GM18526 (cell line): ENCODE measurements around the gene DCTN2.

Source experiments
- POLR2A ChIP-seq: IDR thresholded peaks from 3 replicates; pipeline ENCODE4 v1.6.1; 2011; ENCODE audit not compliant: insufficient read length; ENCODE audit errors: extremely low read depth

The DCTN2 gene

DNA sequence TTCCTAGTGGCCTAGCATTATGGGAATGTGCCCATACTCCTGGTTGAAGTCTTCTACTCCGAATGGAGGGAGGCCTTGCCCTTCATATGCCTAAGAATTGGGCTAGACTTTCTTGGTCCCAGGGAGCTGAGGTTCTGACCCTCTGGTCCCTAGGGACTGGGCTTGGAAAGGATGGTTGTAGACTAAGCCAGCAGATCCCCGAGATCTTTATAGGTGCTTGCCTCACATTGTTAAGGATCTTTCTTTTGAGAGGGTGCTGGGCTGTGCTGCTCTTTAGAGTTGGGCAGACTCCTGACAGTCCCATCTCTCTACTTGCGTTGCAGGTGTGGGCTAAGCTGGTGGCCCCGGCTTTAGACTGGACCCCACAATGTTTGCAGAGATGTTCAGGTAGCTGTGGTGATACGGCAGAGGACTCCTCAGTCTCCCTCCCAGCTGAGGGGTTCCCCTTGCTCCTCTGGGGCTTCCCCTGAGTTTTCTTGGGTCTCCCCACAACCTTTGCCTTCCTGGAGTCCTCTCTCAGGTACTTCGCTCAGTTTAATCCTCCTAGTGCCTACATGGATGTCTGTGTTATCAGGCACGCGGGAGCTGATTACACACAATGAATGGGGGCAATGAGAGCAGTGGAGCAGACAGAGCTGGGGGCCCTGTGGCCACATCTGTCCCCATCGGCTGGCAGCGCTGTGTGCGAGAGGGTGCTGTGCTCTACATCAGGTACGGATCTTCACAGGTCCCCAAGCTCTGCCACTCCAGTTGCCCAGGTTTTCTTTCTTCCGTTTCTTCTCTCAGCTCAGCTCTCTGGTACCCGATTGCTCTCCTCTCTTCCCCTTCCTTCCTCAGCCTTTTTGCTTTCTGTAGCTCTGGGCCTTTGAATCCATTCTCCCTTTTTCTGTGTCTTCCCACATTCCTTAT is 23.0 kb downstream of the DCTN2 start:
- TF ChIP-seq POLR2A, result no peak

DNA sequence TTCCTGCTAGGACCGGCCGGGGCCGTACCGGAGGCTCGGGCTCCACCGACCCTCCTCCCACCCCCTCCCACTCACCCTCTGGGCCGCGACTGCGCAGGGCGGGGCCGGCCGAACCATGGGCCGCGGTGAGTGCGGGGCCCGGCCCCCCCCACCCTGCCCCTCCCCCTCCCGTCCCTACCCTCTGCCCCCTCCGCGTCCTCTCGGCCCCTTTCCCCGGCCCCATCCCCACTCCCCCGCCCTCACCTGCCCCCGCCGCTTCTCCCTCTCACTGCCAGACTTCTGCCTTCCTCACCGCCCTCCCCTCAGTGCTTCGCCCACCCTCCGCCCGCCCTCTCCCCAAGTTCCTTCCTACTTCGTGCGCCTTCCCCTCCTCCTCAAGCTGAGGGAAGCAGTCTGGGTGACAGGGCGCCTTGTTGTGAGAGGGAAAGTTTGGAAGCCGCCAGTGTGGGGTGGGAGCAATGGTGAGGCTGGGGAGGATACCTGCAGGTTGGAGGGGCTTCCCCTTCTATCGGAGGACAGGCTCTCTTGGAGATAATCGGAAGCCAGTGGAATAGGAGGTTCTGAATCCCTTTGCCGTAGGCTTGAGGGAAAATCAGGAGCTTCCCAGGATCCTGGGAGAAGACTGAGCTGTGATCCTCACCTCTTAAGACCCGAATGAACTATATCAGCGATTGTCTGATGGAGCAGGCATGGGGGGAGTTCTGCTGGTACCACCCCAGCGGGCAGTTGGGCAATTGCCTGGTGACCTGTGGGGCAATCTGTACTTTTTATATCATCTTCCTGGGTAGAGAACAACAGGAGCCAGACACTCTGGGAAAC is 23.9 kb downstream of the DCTN2 start:
- peak; percentile 52 for TF ChIP-seq POLR2A

DNA sequence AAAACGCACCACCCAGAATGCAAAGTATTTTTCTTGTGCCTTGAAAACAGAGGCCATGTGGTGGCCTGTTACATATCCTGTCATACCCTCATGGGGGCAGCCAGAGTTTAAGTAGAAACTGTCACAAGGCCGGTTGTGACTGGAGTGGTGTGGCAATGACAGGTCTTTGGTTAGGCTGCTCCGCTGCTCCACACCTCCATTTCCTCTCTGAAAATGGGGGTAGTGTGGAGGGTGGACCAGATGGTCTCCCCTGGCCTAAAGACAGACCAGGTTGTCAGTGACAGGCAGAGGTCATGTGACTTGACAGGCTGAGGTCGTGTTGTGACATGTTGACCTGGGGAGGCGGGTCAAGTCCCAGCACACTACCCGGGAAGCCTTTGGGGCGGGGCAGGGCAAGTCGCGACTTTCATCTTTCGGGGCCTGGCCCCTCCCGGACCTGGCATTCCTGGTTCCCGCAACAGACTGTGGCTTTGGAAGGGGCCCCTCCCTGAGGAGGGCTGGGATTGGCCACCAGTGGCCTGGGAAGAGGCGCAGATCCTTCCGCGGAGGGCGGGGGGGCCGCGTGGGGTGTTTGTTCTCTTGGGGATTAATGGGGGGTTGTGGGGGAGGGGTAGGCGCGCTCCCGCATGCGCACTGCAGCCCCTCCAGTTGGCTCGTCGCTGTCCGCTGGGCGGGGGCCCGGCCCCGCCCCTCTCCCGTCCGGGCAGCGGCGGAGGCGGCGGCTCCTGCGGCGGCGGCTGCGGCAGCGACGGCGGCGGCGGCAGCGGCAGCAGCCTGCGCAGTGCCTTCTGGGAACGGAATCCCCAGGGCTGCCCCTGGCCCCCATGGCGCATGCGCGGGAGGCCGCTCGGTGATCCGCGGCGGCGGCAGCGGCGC is 24.7 kb downstream of the DCTN2 start, which contains the start of gene MBD6:
TSS of gene MBD6 (plus strand) at position 814 of the 876 bp plus-strand sequence. CDS start 1,480 bp downstream, outside the sequence.
- peak; percentile 51 for TF ChIP-seq POLR2A

DNA sequence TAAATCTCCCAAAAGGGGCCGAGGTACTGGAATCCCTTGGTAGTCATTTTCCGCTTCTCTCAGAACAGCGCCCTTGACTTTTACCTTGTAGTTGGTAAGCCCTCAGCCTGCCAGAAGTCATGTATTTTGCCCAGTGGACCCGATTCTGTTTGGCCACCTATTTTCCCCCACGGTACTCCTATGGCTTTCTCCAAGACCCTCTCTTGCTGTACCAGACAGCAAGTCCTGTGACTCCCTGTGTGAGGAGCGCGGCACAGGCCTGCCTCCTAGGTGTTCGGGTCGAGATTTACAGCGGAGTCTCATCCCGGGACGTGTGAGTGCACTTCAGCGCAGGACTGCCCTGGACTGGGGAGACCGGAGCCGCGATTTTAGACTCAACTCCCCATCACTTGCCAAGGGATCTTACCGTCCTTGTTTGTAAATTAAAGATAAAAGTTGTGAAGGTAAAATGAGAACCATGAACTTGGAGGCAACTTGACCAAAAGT is 25.4 kb downstream of the DCTN2 start:
- no peak for TF ChIP-seq POLR2A

DNA sequence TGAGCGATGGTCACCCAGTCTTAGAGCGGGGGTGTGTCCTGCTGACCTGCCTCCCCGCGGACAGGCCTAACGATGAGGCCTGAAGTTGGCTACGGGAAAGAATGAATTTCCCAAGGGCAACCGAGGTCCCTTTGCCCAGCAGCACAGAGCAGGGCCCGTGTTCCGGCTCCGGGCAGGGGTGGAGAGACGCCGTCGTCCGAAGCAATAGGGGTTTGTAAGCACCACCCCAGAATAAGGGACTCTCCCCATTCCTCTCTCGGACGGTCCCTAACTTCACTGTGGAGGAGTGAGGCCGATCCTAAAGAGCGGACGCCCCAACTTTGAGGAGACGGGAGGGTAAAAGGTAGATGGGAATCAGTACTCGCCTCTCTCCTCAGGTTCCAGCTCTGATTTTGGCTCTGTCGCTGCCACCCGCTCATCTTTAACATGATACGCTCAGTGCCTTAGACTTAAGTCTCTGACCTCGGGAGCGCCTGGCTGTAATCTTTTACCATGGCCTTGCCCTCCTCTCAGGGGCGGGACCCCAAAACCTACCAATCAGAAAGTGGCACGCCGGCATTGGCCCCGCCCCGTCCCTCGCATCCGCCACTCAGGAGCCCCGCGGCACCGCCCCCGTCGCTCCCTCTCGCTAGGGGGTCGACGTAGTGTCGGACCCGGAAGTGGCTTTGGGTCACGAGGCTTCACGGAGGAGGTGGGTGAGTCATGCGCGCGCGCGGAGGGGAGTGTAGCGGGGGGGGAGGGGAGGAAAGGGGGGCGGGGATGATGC is 26.8 kb downstream of the DCTN2 start, which contains the start of gene DDIT3:
TSS of gene DDIT3 (minus strand) at position 462 of the 766 bp plus-strand sequence. CDS start 3,108 bp downstream, outside the sequence.
- TF ChIP-seq POLR2A, result peak; percentile 99

DNA sequence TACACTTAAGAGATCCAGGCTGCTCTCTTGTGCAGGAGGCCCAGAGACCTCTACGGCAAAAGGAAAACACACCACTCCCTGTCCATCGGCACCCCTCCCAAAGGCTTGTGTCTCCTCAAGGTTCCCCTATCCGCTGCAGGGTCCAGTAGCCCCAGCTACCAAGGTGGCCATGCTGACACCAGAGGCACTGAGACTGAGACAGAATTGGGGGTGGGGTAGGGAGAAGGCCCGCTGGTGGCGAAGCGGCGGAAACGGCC is 27.3 kb downstream of the DCTN2 start:
- TF ChIP-seq POLR2A, result no peak

DNA sequence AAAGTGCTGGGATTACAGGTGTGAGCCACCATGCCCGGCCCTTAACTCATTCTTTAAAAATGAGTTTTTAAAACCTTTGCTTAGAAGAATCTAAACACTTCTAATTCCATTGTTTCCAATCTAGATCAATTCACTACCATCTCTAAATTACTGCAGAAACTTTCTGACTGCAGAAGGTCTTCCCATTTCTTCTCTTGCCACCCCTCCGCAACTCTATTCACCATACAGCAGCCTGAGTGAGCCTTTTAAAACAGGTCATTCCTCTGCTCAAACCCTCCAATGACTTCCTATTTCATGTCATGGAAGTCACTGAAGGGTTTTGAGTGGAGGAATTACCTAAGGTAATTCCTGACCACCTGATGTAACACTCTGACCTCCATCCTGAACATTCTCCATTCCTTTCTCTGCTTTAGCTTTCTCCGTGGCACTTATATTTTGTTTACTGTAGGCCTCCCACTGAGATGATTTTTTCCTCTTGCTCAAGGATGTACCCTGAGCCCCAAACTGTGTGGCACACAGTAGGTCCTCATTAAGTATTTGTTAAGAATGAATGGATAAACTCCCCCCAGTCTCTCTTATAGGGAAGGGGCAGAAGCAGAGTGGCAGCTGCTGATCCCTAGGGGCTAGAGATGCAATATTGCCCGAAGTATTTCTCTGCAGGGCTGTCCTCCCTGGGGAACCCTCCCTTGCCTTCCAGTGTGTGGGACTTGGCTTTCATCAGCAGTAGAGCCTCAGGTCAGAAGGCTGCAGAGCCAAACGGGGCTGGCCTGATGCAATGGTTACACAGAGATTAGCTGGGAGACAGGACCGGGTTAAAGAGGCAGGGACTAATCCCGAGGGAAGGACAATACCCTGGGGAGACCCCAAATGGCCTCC is 27.8 kb downstream of the DCTN2 start:
- TF ChIP-seq POLR2A, result no peak

DNA sequence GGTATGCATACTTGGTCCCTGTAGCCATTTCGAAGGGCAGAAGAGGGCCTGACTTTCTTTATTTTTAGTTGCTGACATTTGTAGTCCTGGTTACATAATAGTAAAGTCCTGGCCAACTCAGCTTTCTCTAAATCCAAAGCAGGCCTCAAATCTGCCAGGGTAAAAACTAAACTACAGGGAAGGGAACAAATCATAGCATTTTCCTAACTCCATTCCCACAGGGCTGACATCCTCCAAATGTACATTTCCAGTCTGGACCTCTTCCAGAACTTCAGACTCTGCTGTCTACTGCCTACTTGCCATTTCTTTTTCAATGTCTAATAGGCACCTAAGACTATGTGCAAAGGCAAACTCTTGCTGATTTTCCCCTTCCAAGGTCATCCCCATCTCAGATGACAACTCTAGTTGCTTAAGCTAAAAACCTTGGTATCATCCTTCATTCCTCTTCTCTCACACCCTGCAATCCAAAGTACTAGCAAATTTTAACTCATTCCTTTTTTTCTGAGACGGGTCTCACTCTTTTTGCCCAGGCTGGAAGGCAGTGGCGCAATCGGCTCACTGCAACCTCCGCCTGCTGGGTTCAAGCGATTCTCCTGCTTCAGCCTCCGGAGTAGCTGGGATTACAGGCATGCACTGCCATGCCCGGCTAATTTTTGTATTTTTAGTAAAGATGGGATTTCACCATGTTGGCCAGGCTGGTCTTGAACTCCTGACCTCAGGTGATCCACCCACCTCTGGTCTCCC is 28.6 kb downstream of the DCTN2 start:
- TF ChIP-seq POLR2A, result no peak

DNA sequence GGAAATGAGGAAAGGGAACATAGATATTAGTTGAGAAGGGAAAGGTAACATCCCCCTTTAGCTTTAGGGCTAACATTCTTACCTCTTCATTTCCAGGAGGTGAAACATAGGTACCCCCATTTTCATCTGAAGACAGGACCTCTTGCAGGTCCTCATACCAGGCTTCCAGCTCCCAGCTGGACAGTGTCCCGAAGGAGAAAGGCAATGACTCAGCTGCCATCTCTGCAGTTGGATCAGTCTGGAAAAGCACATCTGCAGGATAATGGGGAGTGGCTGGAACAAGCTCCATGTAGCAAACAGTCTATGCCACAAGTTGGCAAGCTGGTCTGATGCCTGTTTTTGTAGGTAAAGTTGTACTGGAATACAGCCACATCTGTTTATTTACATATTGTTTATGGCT is 29.8 kb downstream of the DCTN2 start:
- no peak for TF ChIP-seq POLR2A

DNA sequence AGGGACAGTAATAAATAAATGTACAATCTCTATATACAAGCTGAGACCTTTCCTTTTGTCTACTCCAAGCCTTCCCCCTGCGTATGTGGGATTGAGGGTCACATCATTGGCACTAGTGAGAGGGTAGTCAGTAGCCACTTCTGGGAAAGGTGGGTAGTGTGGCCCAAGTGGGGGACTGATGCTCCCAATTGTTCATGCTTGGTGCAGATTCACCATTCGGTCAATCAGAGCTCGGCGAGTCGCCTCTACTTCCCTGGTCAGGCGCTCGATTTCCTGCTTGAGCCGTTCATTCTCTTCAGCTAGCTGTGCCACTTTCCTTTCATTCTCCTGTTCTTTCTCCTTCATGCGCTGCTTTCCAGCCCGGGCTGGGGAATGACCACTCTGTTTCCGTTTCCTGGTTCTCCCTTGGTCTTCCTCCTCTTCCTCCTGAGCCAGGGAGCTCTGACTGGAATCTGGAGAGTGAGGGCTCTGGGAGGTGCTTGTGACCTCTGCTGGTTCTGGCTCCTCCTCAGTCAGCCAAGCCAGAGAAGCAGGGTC is 30.3 kb downstream of the DCTN2 start:
- no peak for TF ChIP-seq POLR2A

DNA sequence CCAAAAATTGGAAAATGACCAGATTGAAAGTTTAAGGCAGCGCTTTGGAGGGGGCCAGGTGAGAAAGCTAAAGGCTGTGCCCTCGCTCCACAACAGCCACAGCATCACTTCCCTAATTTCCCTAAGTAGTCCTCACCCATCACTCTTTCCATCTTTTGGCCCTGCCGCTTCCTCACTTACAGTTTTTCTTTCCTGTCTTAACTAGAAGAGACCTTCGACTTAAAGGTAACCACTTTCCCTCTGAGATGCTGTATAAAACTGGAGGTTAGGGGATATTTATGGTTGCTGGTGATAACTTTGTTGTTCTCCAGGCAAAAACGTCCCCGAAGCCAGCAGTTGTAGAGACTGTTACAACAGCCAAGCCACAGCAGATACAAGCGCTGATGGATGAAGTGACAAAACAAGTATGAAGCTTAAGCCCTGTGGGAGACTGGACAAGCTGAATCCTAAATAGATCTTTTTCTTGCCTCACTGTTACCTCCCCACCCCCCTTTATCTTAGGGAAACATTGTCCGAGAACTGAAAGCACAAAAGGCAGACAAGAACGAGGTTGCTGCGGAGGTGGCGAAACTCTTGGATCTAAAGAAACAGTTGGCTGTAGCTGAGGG is 31.0 kb downstream of the DCTN2 start:
- no peak for TF ChIP-seq POLR2A

DNA sequence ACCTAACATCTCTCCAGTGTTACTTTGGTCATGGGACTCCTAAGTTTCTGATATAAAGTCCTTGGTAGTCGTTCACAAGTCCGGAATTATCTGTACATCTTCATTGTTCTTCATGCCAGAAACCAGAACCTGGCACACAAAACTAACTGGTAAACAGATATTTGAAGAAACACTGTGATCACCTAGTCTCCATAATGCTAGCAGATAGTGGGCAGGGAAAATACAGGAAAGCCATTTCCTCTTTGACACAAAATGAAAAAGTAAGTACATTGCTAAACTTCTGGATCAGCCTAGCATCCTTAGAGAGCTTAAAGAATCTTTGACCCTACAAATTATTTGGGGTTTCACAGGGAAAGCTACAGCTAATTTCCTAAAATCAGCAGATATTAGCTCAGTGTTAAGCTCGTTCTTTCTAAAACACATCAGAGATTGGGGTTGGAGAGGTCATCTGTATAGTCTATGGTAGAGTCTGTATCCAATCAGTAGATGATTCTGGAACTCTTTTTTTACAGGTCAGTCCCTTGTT is 31.5 kb downstream of the DCTN2 start:
- peak; percentile 3 for TF ChIP-seq POLR2A
